ENCODE measurements around the gene DNTT. TPM values are rescaled to one million over a fixed set of nuclear protein-coding genes. Genes with fewer than 3 reads are reported as not detected.

Gene DNTT
- polyA plus RNA-seq, 1 donor from 2014 or later = not detected

GRCh38 chr10:96339956-96340904 lies 36.0 kb downstream of the DNTT start (continued):
- TF ChIP-seq EZH2 (IDR thresholded peaks at IDR 0.05; ENCODE audit: borderline replicate concordance, insufficient read depth, low read length, poor library complexity, severe bottlenecking) = no peak

- Histone ChIP-seq H3K9ac (ENCODE audit: low read length) (no peak overlapping the region), H3K79me2 (replicated peaks; ENCODE audit: insufficient read depth, low read length) (no peaks in the 10 kb centered on the region), H3K4me3 (ENCODE audit: low read length) (no peak overlapping the region), H3K9me2 (ENCODE audit: insufficient read depth, low read length) (no peaks in the 10 kb centered on the region), H3K36me3 (ENCODE audit: insufficient read depth, low read length) (no peaks in the 10 kb centered on the region), H3F3A (ENCODE audit: insufficient read depth, low read length, poor library complexity, severe bottlenecking) (no peaks in the 10 kb centered on the region), H3K9me3 (ENCODE audit: low read length) (peaks cover 4% of the 10 kb centered on the region), H2AFZ (ENCODE audit: low read depth, low read length) (no peak overlapping the region), H3K4me2 (ENCODE audit: low read length) (no peak overlapping the region), H3K27ac (ENCODE audit: low read length) (no peak overlapping the region), H4K20me1 (ENCODE audit: insufficient read depth) (no peaks in the 10 kb centered on the region), H3K27me3 (ENCODE audit: insufficient read depth, low read depth, low read length) (no peaks in the 10 kb centered on the region)
- TF ChIP-seq EP300 (conservative IDR thresholded peaks at IDR 0.05; ENCODE audit: poor library complexity, severe bottlenecking) = no peak
- TF ChIP-seq, protein P1, sequence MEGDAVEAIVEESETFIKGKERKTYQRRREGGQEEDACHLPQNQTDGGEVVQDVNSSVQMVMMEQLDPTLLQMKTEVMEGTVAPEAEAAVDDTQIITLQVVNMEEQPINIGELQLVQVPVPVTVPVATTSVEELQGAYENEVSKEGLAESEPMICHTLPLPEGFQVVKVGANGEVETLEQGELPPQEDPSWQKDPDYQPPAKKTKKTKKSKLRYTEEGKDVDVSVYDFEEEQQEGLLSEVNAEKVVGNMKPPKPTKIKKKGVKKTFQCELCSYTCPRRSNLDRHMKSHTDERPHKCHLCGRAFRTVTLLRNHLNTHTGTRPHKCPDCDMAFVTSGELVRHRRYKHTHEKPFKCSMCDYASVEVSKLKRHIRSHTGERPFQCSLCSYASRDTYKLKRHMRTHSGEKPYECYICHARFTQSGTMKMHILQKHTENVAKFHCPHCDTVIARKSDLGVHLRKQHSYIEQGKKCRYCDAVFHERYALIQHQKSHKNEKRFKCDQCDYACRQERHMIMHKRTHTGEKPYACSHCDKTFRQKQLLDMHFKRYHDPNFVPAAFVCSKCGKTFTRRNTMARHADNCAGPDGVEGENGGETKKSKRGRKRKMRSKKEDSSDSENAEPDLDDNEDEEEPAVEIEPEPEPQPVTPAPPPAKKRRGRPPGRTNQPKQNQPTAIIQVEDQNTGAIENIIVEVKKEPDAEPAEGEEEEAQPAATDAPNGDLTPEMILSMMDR (IDR thresholded peaks at IDR 0.05; ENCODE audit: poor library complexity, severe bottlenecking) = no peak
- TF ChIP-seq, protein P2, sequence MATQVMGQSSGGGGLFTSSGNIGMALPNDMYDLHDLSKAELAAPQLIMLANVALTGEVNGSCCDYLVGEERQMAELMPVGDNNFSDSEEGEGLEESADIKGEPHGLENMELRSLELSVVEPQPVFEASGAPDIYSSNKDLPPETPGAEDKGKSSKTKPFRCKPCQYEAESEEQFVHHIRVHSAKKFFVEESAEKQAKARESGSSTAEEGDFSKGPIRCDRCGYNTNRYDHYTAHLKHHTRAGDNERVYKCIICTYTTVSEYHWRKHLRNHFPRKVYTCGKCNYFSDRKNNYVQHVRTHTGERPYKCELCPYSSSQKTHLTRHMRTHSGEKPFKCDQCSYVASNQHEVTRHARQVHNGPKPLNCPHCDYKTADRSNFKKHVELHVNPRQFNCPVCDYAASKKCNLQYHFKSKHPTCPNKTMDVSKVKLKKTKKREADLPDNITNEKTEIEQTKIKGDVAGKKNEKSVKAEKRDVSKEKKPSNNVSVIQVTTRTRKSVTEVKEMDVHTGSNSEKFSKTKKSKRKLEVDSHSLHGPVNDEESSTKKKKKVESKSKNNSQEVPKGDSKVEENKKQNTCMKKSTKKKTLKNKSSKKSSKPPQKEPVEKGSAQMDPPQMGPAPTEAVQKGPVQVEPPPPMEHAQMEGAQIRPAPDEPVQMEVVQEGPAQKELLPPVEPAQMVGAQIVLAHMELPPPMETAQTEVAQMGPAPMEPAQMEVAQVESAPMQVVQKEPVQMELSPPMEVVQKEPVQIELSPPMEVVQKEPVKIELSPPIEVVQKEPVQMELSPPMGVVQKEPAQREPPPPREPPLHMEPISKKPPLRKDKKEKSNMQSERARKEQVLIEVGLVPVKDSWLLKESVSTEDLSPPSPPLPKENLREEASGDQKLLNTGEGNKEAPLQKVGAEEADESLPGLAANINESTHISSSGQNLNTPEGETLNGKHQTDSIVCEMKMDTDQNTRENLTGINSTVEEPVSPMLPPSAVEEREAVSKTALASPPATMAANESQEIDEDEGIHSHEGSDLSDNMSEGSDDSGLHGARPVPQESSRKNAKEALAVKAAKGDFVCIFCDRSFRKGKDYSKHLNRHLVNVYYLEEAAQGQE (IDR thresholded peaks at IDR 0.05; ENCODE audit: borderline replicate concordance) = no peak
- no peak for TF ChIP-seq MXI1 (conservative IDR thresholded peaks at IDR 0.05; ENCODE audit: poor library complexity, severe bottlenecking)
- TF ChIP-seq RAD21 (conservative IDR thresholded peaks at IDR 0.05) = no peak
- no peak for TF ChIP-seq TAF1 (IDR thresholded peaks at IDR 0.05; ENCODE audit: low read depth)
- TF ChIP-seq EZH2 (IDR thresholded peaks at IDR 0.05; ENCODE audit: borderline replicate concordance, insufficient read depth, low read length, poor library complexity, severe bottlenecking) = no peak
These were observed 37.3 kb downstream of the DNTT start for GRCh38 chr10:96341219-96342182.
